IMR-90 (cell line): Measurements from ENCODE around the gene PRORP.
"Not testable (repeated sequence)": the region's sequence is repeated elsewhere in the genome, so short reads cannot be mapped to it uniquely, and the experiment has no call there.

Source experiments
- MAZ ChIP-seq: IDR thresholded peaks from 2 replicates; pipeline ENCODE4 v1.6.1; 2012; ENCODE audit warnings: low read depth, mild to moderate bottlenecking, low read length, improper control_type of control experiment, moderate library complexity, borderline replicate concordance
- RFX5 ChIP-seq: IDR thresholded peaks from 2 replicates; pipeline ENCODE4 v1.8.0; 2012; ENCODE audit warnings: low read depth, mild to moderate bottlenecking, low read length, moderate library complexity
- TF ChIP-seq, protein P1 (sequence below): conservative IDR thresholded peaks from 2 replicates; pipeline ENCODE4 v1.5.1; 2012; ENCODE audit warnings: mild to moderate bottlenecking, low read depth, low read length, improper control_type of control experiment

DNA sequence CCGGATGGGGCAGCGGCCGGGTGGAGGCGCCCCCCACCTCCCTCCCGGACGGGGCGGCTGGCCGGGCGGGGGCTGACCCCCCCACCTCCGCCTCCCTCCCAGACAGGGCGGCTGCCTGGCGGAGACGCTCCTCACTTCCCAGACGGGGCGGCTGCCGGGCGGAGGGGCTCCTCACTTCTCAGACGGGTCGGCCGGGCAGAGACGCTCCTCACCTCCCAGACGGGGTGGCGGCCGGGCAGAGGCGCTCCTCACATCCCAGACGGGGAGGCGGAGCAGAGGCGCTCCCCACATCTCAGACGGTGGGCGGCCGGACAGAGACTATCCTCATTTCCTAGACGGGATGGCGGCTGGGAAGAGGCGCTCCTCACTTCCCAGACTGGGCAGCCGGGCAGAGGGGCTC, 30.2 kb downstream of the PRORP start:
- not testable (repeated sequence) for TF ChIP-seq MAZ, RFX5
- TF ChIP-seq, protein P1, sequence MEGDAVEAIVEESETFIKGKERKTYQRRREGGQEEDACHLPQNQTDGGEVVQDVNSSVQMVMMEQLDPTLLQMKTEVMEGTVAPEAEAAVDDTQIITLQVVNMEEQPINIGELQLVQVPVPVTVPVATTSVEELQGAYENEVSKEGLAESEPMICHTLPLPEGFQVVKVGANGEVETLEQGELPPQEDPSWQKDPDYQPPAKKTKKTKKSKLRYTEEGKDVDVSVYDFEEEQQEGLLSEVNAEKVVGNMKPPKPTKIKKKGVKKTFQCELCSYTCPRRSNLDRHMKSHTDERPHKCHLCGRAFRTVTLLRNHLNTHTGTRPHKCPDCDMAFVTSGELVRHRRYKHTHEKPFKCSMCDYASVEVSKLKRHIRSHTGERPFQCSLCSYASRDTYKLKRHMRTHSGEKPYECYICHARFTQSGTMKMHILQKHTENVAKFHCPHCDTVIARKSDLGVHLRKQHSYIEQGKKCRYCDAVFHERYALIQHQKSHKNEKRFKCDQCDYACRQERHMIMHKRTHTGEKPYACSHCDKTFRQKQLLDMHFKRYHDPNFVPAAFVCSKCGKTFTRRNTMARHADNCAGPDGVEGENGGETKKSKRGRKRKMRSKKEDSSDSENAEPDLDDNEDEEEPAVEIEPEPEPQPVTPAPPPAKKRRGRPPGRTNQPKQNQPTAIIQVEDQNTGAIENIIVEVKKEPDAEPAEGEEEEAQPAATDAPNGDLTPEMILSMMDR, result not testable (repeated sequence)
